Measurements from ENCODE around the gene OR52N2.

Gene OR52N2

DNA sequence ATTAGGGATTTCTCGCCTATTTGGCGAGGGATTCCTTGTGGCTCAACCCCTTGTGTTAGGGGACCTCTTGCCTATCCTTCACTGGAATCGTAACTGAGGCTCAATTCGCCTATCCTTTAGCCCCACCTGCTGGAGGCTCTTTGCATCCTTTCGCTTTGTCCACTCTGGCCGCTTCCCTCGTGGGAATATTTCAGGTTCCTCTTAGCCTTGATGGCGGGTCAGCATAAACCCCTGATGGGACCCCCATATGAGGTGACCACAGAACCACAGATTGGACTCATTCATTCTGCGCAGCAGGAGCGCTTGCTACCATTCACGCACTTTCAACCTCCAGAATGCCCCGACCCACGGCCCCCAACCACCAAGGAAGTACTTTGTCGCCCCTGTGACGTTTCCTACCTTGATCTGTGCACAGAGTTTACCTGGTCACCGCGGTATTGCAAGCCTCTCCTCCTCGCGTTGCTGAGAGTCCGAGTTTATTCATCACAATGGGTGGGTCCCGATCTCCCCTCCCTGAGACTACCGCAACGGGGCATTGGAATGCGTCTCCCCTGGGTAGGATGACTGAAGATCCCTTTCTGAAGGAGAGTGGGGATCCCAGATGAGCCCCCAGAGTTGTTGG is at the start of gene OR52N2:
Gene OR52N2, plus strand, starts transcription at position 425 of the 622 bp plus-strand sequence. CDS start 11,412 bp downstream, outside the sequence.
- peak; percentile 84 for DNase-seq (ENCODE audit: low spot score)

DNA sequence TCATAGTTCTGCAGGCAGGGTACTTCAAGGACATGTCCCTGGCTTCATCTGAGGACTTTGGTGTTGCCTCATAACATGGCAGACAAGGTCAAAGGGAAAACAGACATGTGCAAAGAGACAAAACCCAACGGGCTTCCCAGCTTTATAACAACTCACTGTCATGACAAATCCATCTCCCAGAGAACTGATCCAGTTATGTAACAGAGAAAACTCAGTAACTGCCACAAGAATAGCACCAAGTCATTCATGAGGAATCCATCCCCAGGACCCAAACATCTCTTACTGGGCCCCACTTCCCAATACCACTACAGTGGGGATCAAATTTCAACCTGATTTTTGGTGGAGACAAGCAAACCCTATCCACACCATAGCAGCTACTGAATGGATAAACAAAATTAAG is 41.7 kb upstream of the OR52N2 start:
- no peak for DNase-seq (ENCODE audit: low spot score)

DNA sequence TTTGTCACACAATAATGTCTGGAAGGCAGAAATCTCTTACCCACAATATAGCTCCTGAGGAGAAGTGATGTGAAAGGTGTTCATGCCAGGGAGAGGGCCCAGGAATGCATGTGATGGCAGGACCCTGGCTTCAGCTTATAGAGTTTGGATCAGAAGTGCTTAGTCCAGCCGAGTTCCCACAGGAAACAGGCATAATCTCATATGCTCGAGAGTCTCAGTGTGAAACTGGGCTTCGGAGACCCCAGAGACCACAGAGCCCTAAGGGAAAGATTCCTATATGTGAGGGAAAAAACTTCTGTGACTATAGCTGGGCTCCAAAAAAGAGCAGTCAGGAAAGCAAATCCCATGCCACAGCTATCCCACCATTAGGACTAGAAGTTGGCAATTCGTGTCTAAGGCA is 25.5 kb upstream of the OR52N2 start, which contains the start of gene OR52N5:
Gene OR52N5, minus strand, starts transcription at position 101 of the 400 bp plus-strand sequence. CDS start 4,721 bp downstream, outside the sequence.
- DNase-seq (ENCODE audit: low spot score): no peak

DNA sequence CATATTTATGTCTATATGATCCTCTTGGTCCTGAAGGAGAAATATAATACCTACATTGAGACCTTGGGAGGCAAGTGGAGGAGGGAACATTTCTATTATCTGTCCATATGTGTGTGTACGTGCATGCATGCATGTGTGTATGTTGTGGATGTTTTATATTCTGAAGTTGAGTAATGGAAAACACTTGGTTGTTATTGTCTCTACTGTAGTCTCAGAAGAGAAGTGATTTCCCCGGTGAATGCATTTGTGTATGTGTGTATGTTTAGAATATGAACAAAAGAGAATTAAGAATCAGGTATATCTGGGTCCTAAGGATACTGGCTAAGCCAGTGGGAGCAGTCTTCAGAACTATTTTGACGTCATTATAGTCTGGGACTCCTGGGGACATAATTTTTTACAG is 17.6 kb upstream of the OR52N2 start, which contains the start of gene OR52N1:
Gene OR52N1, minus strand, starts transcription at position 101 of the 400 bp plus-strand sequence. CDS start 2,449 bp downstream, outside the sequence.
- no peak for DNase-seq (ENCODE audit: low spot score)

DNA sequence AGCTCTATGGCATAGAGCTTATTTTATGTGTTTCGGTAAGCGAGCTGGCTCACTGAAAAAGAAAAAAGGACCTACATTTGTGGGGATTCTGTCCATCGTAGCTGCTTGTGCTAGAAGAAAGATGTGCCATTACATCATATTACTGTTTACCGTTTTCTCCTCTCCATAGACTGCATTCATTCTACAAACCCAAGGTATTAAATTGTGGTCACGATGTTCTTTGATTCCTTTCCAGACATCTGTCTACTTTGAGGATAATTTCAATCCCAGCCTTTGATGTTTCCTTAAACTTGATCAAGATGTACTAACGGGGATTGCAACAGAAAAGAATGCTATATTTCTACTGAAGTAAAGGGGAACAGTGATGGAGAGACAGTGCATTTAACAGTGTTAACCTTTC is 12.2 kb upstream of the OR52N2 start:
- DNase-seq (ENCODE audit: low spot score): no peak

DNA sequence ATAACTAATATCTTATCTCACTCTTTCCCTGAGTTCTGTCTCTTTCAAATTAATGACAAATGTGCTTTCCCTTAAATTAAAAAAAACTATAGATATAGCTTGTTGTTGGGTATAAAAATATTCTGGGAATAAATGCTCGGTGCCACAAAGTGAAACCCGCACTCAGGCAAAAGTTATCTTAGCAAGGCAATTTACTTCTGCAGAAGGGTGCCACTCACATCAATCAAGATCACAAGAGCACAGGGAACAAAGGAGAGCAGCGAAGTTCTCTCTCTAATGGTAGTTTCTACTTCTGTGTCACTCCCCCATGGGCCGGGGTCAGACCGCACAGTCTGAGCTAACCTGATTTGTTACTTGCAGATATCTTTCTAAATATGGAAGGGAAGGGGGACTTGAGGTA is 4.7 kb upstream of the OR52N2 start:
- DNase-seq (ENCODE audit: low spot score): no peak

DNA sequence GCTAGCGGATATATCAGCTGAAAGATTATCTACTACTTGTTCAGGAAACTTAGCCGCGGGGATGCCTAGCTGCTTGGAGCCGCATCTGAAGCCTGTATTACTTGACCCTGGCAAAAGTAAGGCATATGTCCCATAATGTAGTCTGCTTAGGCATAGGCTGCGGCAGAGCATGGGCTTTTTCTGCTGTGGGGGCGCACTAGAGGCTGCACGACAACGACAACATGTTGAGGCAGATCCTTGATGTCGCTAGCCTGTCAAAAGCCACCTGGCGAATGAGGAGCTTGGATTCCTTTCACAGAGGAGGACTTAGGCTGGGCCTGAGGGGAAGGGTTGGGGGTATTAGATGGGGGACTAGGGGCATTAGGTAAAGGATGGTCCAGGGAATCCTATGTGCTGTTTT is 1.1 kb upstream of the OR52N2 start:
- no peak for DNase-seq (ENCODE audit: low spot score)

DNA sequence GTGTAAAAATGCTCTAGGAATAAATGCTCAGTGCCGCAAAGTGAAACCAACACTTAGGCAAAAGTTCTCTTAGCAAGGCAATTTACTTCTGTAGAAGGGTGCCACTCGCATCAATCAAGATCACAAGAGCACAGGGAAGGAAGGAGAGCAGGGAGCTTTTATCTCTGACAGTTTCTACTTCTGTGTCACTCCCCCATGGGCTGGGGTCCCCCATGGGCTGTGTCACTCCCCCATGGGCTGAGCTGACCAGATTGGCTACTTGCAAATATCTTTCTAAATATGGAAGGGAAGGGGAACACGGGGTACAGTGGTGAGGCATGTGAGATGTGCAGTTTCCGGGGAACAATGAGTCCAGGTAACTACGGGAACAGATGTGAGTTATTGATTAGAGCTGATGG is 397 bp downstream of the OR52N2 start:
- no peak for DNase-seq (ENCODE audit: low spot score)

DNA sequence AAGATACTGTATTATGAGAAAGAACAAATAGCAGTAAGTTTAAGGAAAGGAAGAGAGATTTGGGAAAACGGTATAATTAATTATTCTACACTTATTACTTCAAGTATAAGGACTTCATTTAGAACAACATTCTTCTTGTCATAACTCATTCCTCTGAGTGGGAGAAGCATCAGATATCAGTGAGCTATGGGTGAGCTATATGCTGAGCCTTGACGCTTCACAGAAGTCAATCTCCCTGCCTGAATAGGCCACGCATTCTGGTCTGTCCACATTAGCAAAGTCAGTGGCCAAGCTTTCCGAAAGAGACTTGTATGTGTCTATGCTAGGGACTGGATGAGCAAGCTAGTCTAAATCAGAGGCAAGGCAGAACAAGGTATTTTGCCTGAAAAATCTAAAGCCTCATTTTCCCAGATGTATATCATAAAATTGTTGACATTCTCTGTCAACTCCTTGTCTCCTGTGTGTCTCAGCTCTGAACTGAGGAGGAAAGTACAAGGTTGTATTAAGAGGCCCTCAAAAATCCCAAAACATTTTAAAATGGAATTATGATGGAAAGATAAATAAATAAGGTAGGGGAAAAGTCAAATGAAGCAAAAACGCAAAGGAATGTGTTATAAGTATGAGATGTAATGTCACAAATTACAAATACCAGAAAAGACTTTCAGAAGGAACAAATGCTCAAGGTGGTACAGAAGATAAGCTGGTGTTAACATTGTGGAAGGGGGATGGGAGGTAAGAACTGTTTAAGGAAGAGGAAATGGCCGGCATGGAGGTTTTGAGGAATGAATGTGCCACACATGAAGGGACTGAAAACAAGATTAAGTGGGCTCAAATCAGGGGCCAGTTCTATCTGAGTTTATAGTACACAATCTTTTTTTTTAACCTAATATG is 1.4 kb downstream of the OR52N2 start:
- DNase-seq (ENCODE audit: low spot score): no peak

DNA sequence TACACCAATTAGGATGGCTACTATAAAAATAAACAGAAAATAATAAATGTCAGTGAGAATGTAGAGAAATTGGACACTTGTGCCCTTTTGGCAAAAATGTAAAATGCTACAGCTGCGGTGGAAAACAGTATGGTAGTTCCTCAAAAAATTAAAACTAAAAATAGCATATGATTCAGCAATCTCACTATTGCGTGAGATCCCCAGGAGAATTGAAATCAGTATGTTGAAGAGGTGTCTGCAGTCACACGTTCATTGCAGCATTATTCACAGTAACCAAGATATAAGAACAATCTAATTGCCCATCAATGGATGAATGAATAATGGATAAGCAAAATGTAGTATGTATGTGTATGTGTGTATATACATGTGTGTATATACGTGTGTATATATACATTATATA is 6.8 kb downstream of the OR52N2 start:
- DNase-seq (ENCODE audit: low spot score): no peak

DNA sequence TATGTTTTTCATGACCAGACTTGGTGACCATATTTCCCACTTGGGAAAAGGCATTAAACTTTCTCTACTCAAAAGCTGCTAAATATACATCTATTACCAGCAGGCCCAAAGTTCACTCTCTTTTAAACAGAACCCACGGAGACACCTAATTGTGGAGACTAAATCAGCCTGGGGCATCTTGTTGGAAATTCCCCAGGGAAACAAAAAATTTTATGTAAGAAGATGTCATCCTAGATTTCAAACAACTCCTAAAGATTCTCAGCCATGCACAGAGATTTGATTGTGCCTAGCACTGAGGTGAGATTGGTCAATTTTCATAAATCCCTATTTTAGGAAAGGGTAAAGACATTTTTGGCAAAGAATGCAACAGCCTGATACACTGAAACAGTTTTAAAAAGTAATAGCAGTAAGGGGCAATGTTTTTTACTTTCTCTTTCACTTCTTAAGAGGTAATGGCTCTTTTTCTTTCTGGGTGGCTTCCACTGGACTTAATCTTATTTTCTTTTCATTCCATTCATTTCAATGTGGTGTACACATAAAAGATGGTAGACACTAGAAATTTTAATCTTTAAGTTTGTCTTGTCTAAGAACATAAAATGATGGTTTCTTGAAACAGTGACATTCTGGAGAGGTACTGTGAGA is 9.6 kb downstream of the OR52N2 start:
- no peak for DNase-seq (ENCODE audit: low spot score)

DNA sequence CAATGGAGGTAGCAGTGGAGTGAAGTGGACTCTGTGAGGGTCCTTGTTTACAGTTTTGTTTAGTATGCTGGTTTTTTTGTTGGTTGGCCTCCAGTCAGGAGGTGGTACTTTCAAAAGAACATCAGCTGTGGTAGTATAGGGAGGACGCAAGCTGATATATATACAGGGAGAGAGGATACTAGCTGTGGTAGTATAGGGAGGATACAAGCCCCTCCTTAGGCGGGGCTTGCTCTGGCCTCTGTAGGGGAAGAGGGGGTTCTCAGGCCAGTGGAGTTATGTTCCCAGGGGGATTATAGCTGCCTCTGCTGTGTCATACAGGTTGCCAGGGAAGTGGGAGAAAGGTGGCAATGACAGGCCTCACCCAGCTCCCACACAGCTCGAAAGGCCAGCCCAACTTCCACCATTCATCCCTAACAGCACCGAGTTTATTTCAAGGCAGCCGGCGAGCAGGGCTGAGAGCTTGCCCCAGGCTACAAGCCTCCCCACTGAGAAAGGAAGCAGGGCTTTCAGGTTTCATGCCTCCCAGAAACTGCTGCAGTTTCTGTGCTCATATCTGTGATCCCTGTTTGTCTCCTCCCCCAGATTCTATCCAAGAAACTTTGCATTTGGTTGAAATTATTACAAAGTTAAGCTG is 22.6 kb downstream of the OR52N2 start:
- DNase-seq (ENCODE audit: low spot score): no peak

DNA sequence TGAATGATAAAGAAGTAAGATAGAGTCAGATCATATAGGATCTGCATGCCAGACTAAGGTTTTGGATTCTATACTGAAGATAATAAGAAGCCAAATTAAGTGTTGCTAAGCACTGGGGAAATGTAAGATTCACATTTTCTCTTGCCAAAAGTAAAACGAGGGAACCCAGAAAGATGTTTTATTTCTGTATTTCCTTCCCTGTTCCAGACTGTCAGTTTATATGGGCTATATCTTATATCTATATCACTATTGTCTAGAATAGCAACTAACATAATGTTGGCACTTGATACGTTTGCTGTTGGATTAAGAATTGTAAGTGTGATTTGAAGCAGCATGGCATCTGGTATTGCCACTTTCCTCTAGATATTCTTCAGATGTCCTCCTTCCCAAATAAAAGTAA is 24.7 kb downstream of the OR52N2 start:
- DNase-seq (ENCODE audit: low spot score): no peak

DNA sequence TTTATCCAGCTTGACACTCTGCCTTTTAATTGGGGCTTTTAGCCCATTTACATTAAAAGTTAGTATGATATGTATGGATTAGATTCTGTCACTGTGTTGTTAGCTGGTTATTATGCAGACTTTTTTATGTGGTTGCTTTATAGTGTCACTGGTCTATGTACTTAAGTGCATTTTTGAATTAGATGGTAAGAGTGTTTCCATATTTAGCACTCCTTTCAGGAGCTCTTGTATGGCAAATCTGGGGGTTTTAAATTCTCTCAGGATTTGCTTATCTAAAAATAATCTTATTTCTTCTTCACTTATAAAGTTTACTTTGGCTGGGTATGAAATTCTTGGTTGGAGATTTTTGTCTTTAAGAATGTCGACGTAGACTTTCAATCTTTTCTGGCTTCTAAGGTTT is 29.0 kb downstream of the OR52N2 start:
- DNase-seq (ENCODE audit: low spot score): no peak

DNA sequence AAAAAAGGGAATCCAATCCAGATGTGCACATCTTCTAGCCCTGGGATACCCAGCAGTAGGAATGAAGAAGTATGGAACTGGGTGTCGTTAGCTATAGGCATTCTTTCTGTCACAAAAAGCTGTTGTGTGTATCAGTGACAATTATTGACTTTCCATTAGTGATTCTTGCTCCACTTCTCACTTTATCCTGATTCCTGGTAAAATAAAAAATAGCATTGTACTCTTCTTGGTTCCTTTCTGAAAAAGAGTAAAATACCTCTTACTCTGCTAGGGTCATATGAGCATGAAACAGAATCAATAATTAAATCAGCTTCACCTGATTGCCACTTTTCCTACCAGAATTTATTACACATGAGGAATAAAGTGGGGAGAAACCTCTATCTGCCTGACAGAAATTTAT is 33.1 kb downstream of the OR52N2 start, which contains the start of gene OR52E6:
Gene OR52E6, minus strand, starts transcription at position 101 of the 400 bp plus-strand sequence. Its CDS starts 0 bp downstream, at position 101.
- no peak for DNase-seq (ENCODE audit: low spot score)

DNA sequence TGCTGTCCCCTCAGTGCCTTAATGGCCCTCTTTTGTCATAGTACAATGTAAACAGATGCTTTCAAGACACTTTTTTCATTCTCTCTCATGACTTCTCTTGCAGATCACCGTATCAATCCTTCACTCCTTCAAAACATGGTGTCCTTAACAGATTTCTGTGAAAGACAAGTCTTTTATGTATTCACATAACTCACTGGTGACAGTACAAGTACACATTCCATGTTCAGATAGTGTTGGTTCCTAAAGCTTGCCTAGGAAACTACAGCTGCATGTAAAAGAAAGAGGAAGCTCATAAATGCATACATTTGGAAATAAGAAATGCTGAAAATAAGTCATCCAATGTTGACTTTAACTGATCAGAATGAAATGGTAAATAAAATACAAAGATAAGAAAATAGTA is 38.0 kb downstream of the OR52N2 start:
- DNase-seq (ENCODE audit: low spot score): no peak

DNA sequence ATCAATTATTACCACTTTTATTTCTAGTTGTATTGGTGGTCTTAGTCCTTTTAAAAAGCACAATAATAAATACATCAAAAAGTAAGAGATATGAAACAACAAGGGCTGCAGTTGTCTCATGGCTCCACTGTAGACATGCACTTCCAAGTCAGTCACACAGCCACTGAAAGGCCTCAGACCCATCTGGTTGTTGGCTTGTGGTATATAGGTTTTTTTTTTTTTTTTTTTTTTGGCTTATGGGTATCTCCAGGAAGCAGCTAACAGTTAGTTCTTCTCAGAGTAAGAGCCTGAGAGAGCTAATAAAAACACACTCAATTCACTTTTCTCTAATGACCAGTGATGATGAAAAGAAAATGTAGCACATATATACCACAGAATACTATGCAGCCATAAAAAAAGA is 39.0 kb downstream of the OR52N2 start:
- DNase-seq (ENCODE audit: low spot score): no peak

DNA sequence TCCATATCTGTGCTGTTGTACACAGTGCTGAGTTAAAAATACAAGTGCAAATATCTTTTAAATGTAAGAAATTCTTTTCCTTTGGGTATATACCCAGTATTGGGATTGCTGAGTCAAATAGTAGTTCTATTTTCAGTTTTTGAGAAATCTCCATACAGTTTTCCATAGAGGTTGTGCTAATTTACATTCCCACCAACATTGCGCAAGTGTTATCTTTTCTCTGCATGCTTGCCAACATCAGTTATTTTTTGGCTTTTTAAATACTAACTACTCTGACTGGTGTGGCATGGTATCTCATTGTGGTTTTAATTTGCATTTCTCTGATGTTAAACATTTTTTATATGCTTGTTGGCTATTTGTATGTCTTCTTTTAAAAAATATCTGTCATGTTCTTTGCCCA is 42.3 kb downstream of the OR52N2 start:
- no peak for DNase-seq (ENCODE audit: low spot score)

DNA sequence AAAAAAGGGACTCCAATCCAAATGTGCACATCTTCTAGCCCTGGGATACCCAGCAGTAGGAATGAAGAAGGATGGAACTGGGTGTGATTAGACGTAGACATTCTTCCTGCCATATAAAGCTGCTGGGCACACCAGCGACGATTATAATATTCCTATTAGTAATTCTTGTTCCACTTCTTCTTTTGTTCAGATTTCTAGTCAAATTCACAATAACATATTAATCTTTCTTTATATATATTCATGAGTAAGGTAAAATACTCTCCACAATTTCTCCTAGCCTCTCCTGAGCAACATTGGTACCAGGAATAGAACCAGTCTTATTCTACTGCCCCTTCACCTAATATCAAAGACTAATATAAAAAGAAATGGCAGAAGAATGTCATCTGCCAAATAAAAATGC is 48.9 kb downstream of the OR52N2 start, which contains the start of gene OR52E8:
Gene OR52E8, minus strand, starts transcription at position 101 of the 400 bp plus-strand sequence. Its CDS starts 0 bp downstream, at position 101.
- no peak for DNase-seq (ENCODE audit: low spot score)

DNA sequence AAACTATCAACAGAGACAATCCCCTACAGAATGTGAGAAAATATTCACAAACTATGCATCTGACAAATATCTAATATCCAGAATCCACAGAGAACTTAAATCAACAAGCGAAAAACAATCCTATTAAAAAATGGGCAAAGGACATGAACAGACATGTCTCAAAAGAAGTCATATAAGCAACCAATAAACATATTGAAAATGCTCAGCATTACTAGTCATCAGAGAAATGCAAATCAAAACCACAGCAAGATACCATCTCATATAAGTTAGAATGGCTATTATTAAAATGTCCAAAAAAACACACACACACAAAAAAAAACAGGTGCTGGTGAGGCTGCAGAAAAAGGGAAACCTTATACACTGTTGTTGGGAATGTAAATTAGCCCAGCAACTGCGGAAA is 57.1 kb downstream of the OR52N2 start:
- no peak for DNase-seq (ENCODE audit: low spot score)

Measured in Ammon's horn (tissue), 1 donor.